GM19455 (cell line): ENCODE results near the gene PES1.
"Not testable (repeated sequence)": the region's sequence is repeated elsewhere in the genome, so short reads cannot be mapped to it uniquely, and the experiment has no call there.

Experiments used
- ATAC-seq: cut with Tn5 transposase; IDR thresholded peaks from one replicate; pipeline ENCODE4 v1.9.1; 2021; ENCODE audit not compliant: unreplicated experiment

PES1 gene

GRCh38 chr22:30609260-30610185, 17.8 kb upstream of the PES1 start:
- no peak for ATAC-seq

DNA sequence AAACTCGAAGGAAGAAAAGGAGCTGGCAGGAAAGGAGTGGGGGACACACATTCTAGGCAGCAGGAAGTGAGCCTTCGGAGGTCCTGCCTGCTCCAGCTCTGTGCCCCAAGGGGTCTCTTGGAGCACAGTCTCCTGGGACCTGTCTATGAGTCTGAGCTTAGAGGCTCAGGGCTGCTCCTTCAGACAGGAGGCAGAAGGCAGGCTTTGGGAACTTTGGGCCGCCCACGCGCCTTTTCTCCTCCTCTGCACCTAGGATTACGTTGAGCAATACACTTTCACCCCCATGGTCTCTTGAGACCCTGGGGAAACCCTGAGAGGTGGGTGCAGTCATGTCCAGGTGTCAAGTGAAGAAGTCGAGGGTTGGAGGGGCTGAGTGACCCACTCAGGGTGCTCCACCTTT, 16.2 kb upstream of the PES1 start:
- no peak for ATAC-seq

DNA sequence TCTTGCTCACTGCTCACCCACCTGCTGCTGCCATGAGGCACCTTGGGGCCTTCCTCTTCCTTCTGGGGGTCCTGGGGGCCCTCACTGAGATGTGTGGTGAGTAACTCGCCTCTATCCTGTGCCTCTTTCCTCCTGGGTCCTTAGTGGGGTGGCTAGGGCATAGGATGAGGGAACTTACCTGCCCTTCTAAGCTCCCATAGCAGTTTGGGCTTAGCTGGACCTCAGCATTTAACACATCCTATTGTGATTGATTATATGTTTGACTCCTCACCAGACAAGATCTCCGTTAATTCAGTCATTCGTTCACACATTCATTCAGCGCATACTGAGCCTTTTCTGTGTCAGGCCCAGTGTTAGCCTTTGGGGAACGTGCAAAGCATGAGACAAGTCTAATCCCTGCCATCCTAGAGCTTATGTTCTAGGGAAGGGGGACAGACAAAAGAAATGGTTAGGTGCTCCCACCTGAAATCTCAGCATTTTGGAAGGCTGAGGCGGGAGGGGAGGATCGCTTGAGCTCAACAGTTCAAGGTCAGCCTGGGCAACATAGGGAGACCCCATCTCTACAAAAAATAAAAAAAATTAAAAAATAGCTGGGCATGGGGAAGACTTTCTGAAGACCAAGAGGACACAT, 15.7 kb upstream of the PES1 start:
- ATAC-seq: no peak

- no peak for ATAC-seq
These were observed 15.0 kb upstream of the PES1 start, which contains the start of gene TCN2 for GRCh38 chr22:30606455-30607299. TSS of gene TCN2 (plus strand) at chr22:30607174. CDS start at chr22:30607332, 158 bp downstream.

DNA sequence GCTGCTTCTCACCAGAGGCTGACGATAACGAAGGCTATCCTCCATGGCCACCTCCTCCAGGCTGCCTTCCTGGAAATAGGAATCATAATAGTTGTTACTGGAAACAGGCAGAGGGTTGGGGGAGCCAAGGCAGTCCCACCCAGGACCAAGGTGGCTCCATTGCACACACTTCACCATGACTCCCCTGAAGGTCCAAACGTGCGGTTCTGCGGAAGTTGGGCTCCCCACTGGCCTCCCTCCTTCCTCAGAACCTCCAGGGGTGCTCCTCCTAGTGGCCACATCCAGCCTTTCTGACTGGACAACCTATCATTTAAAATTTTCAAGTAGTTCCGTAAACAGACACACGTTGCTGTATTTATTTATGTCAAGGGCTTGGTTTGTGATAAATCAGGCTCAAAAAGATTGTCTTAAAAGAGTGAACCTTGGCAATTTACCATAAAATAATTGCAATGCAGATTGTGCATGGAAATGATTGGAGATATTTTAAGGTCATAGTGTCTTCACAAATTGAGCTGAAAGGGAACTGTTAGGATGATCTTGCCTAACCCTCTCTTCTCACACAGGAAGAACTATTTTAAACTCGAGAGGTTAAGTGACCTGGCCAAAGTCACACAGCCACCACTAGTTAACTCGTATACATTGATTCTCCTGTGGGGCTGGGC, 13.9 kb upstream of the PES1 start:
- ATAC-seq: no peak

GRCh38 chr22:30604723-30605122, 13.0 kb upstream of the PES1 start:
- ATAC-seq: no peak

DNA sequence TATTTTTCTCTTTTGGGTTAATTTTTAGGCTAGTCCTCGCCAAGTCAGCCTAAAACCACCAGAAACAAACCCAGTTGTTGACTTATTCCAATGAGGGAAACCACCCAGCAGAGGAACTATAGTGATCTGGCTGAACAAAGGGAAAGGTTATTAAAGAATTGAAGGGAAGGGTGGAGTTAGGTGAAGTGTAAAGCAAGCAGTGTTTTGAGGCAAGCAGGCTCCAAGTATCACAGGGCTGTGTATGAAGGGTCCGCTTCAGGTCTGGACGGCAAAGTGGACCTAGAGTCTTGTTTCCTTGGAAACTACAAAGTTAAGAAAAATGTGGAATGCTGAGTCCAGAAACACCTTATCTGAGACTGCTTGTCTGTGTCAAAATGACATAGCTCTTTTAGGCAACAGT, 12.1 kb upstream of the PES1 start:
- no peak for ATAC-seq

DNA sequence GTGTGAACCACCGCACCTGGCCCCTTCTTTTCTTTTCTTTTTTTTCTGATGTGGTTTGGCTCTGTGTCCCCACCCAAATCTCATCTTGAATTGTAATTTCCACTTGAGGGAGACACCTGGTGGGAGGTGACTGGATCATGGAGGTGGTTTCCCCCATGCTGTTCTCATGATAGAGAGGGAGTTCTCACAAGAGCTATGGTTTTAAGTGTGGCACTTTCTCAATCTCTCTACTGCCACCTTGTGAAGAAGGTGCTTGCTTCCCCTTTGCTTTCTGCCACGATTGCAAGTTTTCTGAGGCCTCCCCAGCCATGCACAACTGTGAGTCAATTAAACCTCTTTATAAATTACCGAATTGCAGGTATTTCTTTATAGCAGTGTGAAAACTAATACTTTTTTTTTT, 10.3 kb upstream of the PES1 start:
- no peak for ATAC-seq

GRCh38 chr22:30601464-30601863, 9.8 kb upstream of the PES1 start:
- ATAC-seq: no peak

- no peak for ATAC-seq
These were observed 9.2 kb upstream of the PES1 start for GRCh38 chr22:30600921-30601320.

GRCh38 chr22:30598986-30599385, 7.3 kb upstream of the PES1 start:
- no peak for ATAC-seq

- ATAC-seq: no peak
These were observed 5.2 kb upstream of the PES1 start for GRCh38 chr22:30596886-30597285.

DNA sequence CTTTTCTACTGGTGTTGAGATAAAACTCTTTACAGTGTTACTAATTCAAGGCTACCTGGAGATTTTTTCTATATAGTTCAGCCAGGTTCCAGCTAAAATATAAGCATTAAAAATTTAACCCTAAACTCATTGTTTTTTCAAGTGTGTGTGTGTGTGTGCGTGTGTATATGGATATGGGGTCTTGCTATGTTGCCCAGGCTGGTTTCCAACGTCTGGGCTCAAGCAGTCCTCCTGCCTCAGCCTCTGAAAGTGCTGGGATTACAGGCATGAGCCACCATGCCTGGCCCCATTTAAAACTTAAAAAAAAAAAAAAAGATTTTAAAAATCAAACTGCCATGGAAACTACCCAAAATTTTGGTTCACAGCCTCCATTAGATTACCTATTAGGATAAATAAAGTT, 4.5 kb upstream of the PES1 start:
- no peak for ATAC-seq

- not testable (repeated sequence) for ATAC-seq
These were observed 627 bp upstream of the PES1 start for GRCh38 chr22:30592360-30592713.

DNA sequence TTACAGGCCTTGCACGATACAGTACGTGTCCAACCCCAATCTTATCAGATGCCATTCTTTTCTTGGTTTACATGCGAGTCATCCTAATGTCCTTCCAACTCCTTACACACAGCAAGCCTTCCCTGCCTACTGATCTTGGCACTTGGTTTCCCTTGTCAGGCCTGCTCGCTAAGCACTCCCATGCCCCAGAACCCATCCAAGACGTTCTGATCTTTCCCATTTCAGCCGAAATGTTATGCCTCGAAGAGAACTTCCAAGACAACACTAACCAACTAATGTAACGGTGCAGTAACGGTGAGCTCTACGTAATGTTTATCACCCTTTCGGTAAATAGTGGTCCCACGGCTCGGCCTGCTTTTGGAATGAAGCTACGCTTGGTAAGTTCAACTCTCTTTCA, 521 bp downstream of the PES1 start:
- no peak for ATAC-seq

- ATAC-seq: no peak
These were observed 5.3 kb downstream of the PES1 start for GRCh38 chr22:30586414-30586813.

GRCh38 chr22:30584441-30584840, 7.3 kb downstream of the PES1 start:
- ATAC-seq: no peak

DNA sequence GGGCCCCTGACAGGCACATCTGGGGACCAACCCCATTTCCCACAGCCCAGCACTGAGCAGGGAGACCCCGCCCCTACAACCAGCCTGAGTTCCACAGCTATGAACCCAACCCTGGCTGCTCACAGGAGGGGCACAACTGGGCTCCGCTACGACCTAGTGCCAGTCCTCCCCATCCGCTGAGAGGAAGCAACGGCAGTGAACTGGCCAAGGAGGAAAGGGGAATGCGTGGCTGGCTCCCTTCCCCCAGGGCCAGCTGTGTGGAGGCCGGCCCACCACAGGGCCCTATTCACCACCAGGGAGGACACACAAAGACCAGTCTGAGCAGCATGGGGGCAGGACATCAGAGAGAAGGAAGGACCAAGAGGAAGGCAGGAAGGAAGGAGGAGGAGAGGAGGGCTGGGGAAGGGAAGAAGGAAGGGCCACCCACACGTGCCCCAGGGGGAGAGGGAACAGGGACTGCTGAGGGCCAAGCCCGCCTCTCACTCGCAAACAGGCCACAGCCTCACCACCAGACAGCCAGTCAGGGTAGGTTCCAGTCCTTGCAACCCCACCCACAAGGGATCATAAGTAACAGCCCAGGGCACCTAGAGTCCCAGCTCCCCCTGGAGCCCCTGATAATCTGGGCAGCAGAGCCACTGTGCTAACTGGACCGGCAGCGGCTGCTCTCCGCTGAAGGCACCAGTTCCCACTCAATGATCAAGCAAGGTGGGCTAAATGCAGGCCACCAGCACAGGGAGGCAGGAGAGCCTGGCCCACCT, 8.7 kb downstream of the PES1 start:
- ATAC-seq: no peak

DNA sequence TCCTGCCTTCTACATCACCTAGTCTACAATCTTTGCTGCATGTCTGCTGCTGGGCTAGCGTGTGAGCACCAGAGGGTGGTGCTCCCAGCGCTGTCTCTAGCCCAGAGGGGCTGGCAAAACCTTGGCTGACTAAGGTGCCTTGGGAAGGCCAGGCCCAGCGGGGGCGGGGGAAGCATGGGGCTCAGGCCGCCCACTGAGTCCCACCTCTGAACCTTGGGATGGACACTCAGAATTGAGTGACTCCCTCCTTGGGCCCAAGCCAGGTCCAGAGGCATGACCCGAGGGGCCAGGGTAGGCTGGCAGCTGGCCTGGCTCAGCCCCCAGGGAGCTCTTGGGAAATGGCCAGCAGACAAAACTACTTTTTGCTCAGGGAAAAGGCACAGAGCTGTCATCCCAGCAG, 9.7 kb downstream of the PES1 start:
- no peak for ATAC-seq

- no peak for ATAC-seq
These were observed 10.8 kb downstream of the PES1 start for GRCh38 chr22:30580896-30581295.
